GM18499 (cell line): ENCODE data around the gene MRPL36.

Experiments
- ATAC-seq: cut with Tn5 transposase; IDR thresholded peaks from one replicate; pipeline ENCODE4 v1.9.1; 2021; ENCODE audit warnings: moderate number of reproducible peaks; ENCODE audit not compliant: insufficient read depth, unreplicated experiment

The MRPL36 gene

DNA sequence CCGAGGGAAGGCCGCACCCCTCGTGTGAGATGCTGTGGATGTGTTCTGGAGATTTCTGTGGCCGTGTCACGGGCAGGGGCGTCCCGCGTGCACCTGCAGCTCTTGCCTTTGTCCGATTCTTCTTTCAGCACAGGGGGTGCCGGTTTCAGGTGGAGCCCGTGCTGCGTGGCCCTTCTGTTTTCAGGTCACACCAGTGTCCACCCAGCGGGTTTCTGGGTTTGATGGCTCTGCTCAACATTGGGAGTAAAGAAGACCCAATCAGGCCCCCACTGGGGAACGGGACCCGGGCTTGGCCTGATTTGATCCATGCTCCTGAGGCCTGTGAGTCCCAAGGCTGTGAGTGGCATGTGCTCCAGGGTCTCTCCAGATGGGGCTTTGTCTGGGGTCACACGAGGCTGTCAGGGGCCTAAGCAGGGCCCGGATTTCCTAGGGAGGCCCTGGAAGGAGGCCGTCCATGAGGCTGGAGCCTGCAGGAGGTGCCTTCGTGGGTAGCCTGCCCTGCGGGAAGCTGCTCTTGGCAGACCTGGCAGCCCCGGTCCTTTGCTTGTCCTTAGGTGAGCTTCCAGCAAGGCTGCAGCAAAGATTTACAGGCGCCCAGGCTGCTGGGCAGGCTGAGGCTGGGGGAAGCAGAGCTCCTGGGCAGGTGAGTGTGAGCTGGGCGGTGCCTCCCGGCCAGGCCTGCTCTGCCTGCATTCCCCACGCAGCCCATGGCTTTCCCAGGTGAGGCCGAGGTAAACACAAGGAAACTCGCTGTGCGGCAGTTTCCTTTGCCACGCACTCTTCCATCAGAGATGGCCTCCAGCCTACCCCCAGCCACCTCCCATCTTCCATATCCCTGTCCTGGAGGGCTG is 12.8 kb downstream of the MRPL36 start:
- no peak for ATAC-seq

DNA sequence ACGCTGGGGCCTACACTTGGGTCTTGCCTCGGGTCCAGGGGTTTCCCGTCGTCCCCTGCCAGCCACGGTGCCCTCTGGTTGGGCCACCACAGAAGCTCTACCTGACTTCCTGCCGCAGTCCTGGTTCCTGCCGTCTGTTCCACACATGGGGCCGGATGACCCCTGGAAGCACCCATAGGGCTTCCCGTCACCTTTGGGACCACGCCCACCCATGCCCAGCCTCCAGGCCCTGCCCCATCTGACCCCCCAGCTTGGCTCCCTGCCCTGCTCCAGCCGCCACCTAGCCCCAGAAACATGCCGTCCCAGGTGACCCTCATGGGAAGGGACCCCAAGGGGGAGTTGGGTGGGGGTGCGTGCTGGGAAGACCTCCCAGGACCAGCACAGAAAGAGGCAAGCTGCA is 13.7 kb downstream of the MRPL36 start:
- no peak for ATAC-seq

DNA sequence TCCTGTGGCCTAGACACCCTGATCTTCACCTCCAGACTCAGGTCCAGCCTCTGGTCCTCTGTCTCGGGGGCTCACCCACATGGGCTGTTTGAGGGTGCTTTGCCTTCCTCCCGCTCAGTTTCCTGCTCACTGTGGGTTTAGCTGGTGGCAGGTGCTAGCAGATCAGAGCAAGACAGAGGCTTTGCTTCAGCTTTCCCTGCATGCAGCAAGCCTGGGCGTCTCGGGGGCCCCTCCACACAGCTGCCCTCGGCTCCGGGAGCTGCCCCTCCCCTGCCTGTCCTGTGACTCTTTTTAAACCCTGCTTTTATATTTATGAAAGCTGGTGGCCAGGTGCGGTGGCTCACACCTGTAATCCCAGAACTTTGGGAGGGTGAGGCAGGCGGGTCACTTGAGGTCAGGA is 14.6 kb downstream of the MRPL36 start:
- ATAC-seq = no peak

DNA sequence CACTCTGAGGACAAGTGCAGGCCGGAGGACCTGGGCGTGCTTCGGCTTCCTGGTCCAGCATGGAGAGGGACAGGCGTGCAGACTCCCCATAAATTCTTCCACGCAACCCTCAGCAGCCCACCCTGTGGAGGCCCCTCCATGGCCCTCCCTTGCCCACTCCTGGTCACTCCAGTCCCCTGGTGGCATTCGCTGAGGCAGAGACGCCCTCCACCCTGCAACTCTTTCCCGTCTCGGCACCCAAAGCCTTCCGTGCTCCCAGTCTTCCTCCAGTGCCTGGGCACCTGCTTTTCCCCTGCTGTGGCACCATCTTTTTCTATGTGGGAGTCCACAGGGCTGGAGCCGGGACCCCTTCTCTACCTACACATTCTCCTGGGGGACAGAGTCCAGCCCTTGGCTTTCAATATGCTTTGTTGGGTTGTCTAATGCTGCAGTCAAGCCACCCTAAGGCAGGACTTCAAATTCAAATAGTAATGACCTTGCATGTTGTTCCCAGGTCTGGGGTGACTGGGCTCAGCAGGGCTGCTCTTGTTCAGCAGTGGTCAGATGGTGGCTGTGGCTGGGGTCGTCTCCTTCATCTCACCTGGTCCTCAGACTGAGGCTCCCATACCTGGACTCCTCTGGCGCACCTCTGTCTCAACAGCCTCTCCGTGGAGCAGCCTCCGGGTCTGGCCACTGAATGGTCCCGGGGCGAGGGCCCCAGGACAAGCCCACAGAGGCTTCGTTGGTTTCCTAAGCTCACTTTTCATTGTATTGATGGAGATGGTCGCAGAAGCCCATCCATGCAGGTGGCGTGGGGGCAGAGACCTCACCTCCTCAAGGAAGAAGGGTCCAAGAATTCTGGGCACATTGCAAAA is 15.2 kb downstream of the MRPL36 start:
- no peak for ATAC-seq

DNA sequence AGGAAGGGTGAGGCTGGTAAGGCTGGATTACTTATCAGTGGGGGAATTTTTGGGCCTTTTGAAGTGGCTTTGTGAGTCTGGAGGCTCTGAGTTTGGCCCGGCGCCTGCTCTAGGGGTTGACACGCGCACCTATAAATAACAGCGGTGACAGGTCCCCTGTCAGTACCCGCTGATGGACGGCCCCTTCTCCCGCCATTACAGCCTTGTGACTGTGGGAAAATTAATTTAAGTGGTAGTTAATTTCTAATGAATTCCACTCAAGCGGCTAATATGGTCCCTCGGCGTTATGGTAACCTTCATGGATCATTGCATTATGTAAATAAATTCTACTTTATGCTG is 16.5 kb downstream of the MRPL36 start:
- ATAC-seq = peak; percentile 64

DNA sequence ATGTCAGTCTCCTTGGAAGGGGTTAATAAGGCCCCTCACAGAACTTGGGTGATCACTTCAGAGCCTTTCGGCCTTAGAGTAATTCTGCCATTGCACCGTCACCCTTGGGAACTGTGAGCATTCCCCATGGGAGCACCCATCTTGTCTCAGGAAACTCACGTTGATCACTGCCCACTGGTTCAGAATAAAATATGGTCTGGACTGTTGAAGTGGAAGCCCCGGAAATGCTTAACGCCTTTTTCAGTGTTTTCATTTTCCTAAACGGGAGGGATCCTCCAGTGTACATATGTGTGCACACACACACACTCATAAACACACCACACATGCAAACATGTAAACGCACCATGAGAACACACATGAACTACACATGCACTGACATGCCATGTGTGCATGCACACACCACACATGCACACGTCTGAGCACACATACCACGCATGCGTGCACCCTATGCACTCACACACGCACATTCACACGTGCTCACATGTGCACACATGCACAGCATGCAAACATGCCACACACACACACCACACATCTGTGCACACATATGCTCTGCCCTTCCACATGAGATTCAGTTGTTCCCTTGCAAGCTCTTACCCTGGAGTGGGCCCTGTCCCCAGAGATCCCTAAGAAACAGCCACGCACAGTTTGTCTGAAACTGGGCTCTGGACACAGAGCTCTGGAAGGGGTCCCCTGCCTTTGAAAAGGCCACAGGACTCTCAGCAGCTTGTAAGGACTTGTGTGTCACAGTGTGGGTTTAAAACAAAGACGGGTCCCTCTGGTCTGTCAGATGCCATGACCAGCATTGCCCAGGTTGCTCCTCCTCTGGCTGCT is 17.0 kb downstream of the MRPL36 start:
- peak; percentile 19 for ATAC-seq

DNA sequence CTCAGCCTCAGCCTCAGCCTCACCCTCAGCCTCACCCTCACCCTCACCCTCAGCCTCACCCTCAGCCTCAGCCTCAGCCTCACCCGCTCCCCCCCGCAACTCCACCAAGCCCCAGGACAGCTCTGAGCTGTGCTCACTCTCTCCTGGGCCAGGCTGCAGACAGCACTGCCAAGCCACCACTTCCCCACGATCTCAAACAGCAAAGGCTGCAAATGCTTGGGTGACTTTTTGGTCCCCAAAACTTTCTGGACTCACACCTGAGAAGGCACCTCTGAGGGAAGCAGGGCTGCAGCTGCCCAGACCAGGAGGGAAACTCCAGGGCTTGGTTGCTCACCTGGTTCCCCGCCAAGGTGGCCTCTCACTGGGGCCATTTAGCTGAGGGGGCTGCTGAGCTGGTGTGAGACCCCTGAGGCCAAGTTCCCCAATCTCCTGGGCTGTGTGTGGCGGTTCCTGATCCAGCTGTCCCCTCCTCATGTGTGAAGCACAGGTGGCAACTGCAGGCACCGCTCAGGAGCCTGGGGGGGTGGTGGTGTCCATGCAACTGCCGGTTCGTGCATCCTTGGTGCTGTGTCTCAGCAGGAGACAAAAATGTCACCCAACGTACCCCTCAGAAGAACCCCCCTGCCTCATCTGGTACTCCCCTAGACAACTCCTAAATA is 17.8 kb downstream of the MRPL36 start:
- no peak for ATAC-seq

DNA sequence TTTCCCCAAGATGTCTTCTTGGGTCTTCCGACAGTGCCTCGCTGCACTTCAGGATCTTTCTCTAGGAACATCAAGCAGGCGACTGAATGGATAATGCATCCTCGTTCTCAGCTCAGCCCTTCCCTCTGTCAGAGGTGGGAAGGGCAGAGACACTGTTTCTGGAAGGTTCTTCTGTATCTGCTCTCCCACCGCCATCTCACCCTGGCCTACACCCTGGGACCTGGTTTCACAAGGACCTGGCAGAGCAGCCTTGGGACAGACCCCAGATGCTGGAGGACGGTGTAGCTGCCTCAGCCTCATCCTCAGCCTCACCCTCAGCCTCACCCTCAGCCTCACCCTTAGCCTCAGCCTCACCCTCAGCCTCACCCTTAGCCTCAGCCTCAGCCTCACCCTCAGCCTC is 18.5 kb downstream of the MRPL36 start:
- no peak for ATAC-seq

DNA sequence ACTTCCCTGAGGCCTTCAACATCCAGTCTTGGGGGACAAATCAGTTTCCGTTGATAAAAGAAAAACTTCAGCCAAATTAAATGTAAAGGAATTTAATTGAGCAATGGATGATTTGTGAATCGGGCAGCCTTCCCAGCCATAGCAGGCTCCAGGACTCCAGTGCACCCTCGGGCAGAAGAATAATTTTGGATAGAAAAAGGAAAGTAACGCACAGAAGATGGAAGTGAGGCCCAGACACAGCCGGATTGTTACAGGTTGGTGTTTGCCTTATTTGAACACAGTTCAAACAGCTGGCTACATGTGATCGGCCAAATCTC is 19.1 kb downstream of the MRPL36 start:
- no peak for ATAC-seq

DNA sequence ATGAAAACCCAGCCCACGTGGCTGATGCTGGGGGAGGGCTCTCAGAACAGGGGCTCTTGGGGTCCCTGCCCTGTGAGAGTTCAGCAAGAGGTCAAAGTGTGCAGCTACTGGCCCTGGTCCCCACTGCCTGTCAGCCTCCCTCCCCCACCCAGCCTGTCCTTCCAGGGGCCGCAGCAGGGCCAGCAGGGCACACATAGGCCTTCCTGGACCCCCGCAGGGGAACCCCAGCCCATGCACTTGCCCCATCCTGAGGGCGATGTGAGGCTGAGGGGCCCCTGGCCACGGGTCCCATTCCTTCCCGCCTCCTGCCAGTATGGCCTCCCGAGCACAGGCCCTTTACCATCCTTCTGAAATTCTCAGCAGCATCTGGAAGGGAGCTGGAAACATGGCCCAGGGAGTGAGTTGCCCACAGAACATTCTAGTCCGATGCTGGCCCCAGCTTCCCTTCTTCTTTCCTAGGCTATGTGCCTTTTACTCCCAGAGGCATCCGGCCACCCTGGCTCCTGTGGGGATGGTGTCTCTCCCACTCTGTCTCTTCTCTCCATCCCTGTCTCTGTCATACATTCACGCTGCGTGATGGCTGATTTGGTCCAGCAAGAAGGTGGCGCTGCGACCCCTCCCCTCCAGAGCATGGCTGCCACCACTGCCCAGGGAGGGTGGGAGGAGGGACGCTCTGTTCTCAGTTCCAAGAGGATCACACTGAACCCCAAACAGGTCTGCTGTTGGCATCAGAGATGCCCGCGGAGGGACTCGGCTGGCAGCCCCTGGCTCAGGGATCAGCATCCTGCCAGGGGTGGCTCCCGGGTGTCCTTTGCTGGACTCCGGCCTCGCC is 19.6 kb downstream of the MRPL36 start:
- no peak for ATAC-seq

DNA sequence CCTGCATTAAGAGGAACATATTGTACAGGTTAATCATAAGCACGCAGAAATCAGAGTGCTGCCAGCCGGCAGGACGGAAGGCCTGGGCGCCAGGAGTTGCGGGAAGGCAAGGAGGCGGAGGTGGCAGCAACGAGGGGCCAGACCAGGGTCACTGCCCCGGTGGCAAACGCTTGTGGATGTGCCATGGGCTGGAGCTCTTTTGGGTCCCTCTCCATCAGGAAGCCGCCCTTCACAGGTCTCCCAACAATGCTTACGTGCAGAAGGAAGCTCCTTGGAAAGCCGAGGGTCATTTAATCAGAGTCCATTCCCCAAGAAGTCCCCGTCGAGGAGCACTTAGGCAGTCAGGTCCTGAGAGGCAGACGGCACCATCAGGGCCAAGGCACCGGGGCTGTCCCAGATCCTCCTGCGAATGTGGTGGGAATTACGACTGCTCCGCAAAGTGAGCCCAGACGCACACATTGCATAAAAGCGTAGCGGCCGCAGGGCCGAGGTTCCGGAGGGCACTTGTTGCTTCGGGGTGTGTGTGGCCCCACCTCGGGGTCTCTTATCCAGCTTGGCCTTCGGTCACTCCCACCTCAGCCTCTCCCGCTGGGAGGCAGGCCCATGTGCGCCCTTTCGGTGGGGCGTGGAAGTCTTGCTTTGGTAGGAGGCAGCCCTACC is 20.5 kb downstream of the MRPL36 start:
- ATAC-seq = no peak

DNA sequence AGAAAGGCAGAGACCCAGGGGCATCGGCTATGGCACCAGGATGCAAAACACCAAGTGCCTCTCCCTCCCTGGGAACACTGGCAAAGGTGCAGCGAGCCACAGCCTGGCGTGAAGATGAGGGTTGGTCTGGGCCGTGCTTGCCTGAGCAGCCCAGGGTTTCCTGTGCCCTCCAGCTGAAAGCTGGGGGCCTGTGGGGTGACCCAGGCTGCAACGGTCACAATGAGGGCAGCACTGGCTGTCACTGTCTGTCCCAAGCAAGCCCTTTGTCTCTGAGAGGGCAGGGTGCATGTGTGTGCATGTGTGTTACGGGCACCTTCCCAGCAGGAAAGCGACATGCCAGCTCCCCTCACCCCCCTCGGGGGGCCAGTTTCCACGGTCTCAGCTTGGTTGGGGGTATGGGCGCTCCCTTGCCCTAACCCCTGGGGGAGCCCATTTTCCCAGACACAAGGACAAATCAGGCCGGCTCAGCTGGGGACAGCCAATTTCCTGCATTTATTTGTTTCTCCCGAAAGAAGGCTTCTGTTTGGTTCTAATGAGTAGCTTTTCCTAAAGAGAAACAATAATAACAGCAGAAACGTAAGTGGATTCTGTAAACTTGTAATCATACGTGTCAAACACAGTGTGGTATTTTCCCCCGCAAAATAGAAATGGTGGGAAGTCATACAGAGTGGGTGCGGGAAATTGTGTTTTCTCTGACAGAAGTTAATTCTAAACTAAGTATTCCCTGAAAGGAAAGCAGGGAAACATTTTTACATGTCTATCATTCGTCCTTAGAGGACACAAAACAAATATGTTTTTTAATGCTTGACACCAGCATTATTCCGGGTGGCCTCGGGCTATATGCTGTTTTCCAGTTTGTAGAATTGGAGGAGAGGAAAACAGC is 21.3 kb downstream of the MRPL36 start:
- no peak for ATAC-seq

DNA sequence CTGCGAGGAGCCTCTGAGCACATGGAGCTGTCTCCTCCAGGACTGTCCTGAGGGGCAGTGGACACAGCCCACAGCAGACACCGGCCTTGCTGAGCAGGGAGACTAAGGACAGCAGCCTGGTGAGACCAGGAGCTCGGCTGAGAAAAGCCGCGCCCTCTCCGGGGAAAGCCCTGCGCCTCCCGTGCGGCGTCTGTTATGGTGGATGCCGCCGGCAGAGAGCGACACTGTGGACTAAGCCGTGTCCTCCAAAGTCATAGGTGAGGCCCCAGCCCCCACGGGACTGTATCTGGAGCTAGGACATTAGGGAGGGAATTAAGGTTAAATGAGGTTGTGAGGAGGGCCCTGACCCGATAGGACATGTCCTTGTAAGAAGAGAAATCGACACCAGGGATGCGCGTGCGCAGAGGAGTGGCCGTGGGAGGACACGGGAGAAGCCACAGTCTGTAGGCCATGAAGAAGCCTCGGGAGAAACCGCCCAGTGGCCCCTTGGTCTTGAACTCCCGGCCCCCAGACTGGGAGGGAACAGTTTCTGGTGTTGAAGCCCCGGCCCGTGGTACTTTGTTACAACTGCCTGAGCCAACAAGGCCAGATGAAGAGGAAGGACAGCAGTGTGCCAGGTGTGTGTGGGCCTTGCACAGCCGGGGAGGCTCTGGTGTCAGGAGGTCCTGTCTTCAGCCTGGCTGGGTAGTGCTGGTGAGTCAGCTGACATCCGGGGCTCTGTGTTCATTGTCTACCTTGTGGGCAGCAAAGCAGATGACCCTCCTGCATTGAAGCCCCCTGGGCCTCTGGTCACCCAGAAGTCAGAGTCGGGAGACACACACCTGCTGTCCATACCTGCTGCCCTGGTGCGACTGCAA is 22.1 kb downstream of the MRPL36 start:
- no peak for ATAC-seq

DNA sequence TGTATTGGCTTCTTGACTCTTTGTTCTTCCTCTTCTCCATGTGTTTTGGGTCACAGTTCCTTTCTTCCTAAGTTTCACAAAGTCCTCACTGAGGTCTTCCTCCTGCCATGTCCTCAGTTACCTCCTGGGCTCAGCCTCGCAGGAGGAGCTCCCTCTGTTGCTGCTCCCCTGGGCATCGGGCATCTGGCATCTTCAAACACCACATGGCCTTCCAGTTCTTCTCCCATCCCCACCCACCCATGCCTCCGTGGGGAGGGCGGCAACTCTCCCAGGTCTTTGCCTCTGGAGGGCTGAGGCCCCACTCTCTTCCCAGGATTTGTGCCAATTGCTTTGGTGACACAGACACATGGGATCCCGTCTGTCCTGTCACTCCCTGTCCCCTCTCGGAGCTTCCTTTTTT is 22.8 kb downstream of the MRPL36 start:
- ATAC-seq = no peak

DNA sequence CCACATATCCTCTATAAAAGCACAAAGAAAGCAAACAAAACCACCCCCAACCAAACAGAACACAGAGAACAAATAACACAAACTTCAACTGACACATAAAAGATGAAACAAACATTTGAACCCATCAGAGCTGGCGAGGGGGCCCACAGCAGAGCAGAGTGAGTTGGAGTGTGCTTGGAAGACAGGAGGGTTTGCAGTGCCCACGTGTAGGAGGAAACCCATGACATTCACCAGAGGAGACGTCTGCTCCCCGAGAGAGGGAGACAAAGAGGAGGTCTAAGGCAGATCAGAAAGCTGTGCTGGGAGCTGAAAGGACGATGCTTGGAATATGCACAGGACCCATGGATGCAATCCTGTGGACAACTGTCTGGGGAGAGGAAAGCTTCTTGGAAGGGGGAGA is 27.0 kb downstream of the MRPL36 start:
- no peak for ATAC-seq

DNA sequence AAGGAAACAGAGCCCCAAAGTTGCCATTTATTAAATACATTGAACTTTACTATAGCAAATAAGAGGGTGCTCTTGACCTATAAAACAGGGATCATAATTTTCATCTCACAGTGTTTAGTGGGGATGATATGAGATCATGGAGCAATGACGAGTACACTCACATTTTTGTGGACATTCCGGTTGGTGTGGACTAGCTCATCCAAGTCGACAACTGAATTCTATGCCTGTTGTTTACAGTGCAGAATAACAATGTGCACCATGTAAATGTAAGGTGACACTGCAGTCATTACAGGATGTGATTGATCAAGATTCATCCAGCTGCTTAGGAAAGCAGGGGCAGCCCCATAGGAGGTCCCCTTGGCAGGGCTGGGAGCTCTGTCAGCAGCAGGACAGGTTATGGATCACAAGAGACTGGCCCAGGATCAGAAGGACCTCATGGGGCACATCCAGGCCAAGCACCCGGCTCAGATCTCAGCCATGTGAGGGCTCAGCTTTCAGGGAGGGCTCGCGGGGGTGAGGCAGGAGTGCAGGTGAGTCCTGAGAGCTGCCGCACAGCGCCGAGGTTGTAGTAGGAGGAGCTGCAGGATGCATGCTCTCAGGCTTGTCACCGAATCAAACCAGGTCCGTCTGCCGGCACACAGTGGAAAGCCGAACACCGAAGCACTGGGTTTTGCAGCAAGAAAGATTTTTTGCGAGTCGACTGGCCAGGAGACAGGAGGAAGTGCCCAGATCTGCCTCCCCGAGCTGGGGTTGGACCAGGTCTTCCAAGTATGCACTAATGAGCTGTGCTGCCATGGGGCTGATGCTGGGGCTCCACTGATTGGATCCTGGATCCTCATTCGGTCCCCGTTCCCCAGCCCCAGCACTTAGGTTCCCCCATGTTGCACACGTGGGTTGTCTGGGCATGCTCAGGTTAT is 28.2 kb downstream of the MRPL36 start:
- ATAC-seq = no peak
